Fibroblast of skin of scalp (primary cell): ENCODE measurements around the gene MAP3K12.
A peak's percentile ranks its signal among the peaks of the same experiment; 100 is the strongest.
"Not testable (repeated sequence)": the region's sequence is repeated elsewhere in the genome, so short reads cannot be mapped to it uniquely, and the experiment has no call there.

Source experiments
- DNase-seq: peaks from one replicate; pipeline ENCODE4 v3.0.0-alpha.2; 2013

Gene MAP3K12

DNA sequence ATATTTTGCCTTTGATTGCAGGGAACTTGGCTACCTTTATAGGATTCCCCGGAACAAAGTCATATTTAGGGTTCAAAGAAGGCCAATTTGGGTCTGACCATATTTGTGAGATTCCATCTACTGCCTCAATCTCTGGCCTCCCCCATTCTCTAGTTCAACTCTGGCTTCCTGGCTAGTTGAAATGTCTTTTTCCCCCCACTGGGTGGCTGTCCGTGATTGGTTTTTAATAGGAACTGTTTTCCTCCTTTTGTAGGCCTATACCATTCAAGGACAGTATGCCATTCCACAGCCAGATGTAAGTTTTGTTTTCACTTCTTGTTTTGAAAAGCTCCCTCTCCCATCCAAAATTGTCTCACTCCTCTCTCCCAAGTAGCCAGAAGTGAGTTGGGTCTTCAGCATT lies 33.6 kb downstream of the MAP3K12 start:
- DNase-seq = no peak

GRCh38 chr12:53464685-53465418 lies 34.4 kb downstream of the MAP3K12 start:
- no peak for DNase-seq

GRCh38 chr12:53463802-53464560 lies 35.3 kb downstream of the MAP3K12 start:
- DNase-seq = no peak

DNA sequence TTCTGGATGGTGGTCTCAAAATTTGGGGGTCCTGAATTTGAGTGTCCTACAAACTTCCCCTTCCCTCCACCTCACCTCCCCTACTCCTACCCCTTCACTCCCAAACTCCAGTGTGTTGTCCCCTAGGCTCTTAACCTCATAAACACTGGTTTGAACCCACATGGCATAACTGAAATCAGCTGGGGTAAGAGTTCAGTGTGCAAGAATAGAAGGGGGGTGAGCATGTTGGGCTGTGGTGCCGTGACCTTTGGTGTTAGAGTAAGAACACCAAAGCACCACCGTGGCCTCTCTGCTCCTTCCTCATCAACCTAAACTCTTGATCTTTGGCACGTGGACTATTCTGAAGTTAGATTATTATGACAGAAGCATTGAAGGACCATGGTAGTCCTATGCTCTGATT lies 36.3 kb downstream of the MAP3K12 start:
- DNase-seq = no peak

GRCh38 chr12:53461591-53461990 lies 37.7 kb downstream of the MAP3K12 start:
- DNase-seq = no peak

DNA sequence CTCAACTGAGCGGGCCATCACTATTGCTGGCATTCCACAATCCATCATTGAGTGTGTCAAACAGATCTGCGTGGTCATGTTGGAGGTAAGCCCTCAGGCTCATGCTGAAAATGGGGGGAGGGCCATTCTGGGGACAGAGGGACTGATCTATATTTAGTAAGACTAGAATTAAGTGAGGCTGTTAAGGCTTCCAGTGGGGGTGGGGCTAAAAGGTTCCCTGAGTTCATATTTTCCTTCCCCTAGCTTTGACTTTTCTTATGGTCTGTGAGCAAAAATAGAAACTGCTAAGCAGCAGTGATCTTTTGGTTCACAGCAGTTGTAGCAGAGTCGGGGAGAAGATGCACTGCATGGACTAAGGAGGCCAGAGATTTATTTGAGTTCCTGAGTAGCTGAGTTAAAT lies 38.2 kb downstream of the MAP3K12 start:
- no peak for DNase-seq

DNA sequence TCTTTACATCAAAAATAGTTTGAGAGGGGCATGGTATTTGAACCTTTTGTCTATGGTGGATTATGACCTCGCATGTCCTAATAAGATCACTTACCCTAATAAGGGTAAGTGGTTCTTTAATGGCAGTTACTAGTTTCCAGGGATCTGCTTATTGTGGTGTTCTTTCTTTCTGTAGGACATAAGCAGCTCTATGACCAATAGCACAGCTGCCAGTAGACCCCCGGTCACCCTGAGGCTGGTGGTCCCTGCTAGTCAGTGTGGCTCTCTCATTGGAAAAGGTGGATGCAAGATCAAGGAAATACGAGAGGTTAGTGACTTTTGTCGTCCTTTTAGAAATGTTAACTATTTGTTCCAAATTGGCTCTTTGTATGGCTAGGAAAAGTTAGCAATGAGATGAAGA lies 40.2 kb downstream of the MAP3K12 start:
- no peak for DNase-seq

DNA sequence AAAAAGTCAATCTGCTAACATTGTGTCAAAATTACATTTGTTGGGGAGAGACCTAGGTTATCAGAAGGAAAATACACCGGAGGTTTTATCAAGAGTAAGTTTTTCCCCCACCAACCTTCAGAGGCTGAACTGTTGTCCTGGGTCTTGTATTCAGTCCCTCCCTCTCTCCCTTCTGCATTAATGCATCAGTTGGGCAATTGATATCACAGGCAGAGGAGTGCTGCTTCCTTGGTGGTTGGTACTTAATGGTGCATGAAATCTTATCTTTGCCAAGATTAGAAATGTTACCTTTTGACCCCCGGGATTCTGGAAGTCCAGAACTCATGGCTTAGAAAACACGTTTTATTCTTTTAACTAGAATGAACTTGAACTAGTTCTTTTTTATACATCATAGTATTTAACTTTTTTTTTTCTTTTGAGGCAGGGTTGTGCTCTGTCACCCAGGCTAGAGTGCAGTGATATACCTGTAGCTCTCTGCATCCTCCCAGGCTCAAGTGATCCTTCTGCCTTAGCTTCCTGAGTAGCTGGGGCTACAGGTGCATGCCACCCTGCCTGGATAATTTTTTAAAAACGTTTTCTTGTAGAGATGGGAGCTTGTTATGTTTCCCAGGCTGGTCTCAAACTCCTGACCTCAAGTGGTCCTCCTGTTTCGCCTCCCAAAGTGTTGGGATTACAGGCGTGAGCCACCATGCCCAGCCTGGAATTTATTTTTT lies 42.4 kb downstream of the MAP3K12 start:
- DNase-seq = no peak

DNA sequence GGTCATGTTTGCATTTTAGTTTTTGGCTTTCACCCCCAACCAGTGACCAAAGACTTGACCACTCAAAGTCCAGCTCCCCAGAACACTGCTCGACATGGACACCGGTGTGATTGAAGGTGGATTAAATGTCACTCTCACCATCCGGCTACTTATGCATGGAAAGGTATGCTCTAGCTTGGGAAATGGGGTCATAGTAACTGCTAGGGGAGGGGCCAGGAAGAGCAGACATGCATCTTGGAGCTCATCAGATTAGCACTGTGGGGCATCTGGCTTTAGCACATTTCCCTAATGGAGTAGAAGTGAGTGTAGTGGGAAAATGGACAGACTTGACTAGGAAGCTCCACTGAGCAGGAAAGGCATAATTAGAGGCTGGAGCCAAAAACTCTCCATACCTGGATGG lies 44.6 kb downstream of the MAP3K12 start:
- DNase-seq = no peak

DNA sequence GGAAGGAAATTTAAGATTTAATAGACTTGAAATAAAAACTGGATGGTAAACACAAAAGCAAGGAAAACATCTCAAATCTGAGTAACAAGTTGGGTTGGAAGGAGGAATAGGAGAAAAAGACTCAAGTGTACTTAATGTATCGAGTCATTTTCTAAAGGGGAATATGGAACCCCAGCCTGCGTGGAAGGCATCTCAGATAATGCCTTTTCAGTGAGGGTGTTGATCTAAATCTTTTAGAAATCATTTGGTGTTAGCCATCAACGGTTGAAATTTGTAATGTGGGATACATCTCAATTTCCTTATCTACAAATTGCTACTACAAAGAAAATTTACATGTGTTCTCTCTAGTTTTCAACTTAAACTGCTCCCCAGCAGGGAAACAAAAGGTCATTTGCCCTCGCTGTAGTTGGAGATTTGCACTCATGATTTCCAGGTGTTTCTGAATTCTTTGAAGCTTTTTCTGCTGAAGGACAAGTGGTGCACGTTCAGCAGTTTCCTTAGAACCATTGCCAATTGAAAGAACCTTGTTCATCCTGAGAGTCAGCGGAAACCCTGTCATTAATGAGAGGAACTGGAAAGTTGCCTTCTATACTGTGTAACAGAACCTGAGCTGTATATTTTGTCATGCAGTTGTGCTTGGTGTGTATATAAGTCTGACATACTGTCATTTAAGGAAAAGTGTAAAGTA lies 45.2 kb downstream of the MAP3K12 start:
- DNase-seq = no peak

DNA sequence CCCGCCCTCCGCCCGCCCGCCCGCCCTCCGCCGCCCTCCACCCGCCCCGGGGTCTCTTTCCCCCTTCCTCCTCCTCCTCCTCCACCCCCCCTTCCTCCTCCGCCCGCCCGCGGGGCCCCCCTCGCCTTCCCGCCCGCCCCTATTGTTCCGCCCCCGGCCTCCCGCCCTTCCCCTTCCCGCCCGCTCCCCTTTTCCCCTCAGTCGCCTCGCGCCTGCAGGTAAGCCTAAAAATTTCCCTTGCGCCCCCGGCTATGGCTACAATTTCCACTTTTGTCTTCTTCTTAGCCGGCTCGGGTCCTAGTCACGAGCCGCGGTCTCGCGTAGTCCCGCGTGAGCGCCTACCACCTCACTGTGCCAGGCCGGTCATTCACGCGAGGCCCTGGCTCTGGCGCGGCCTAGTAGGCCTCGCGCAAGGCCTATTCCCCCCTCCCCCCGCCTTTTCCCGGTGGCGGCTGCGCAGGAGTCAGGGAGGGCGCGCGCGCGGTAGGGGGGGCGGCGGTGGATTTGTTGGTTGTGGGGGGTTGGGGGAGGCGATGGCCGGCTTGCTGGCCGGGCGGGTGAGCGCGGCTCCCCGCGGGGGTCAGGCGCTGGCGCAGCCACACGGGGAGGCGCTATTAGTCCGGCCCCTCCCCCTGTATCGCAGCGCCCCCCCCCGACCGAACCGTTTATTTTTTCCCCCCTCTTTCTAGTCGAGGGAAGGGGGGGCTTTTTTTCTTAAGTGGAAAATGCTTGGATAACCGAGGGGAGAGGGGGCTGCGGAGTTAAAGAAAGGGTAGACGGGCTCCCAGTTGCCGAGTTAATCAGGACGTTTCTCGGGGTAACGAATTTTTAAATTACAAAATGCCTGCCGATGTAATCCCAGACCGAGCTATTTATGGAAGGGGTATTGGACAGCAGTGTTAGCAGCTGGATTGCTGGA lies 46.8 kb downstream of the MAP3K12 start:
- DNase-seq = peak; percentile 92

DNA sequence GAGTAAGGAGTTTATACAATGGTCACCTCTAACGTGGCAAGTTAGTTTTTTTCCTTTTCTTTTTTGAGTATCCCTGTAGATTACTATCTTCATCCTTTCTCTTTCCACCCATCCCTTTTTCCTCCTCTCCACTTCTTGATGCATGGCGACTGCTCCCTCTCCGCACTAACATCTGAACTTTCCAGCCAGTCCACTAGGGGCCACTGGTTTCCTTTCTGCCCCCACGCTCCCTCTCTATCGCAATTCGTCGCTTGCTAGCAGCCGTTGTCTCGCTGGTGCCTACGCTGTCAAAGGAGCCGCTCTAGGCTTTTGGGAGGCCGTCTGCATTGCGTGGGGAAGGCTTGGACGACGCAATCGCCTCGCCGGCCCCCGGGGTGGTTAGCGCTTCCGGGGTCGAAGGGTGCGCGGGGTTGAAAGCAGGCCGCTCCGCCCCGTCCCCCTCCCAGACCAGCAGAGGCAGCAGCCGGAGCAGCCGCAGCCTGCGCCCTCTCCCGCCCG lies 47.5 kb downstream of the MAP3K12 start, which contains the start of gene PCBP2:
PCBP2 (plus strand) TSS at position 442 of the 498 bp plus-strand sequence. CDS start 2,699 bp downstream, outside the sequence.
- DNase-seq = peak; percentile 100

DNA sequence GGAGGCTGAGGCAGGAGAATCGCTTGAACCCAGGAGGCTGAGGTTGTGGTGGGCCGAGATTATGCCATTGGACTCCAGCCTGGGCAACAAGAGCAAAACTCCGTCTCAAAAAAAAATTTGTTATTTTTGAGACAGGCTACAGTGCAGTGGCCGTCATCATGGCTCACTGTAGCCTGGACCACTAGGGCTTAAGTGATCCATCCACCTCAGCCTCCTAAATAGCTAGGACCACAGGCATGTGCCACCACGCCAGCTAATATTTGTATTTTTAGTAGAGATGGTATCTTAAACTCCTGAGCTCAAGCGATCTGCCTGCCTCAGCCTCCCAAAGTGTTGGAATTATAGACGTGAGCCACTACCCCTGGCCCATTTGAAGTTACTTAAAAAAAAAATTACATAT lies 48.3 kb downstream of the MAP3K12 start:
- no peak for DNase-seq

- not testable (repeated sequence) for DNase-seq
Measured at GRCh38 chr12:53444593-53445325, 54.5 kb downstream of the MAP3K12 start.

DNA sequence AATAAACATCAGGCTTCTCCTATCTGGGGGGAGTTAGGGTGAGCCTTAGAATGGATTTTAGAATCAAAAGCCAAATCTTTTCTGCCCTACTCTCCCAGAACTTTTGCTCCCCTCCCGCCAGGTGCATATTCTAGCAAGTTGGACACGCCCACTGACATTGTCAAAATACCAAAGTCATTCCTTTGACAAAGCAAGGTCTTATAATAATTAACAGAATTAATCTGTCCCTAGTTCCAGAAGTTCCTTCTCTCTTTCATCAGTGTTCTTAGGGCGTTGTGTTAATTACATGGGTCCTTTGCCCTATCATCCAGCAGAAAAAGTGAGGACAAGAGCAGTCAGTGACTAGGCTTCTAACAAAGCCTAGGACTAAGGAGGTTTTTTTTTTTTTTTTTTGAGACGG lies 55.3 kb downstream of the MAP3K12 start:
- DNase-seq = no peak

GRCh38 chr12:53441040-53441833 lies 58.0 kb downstream of the MAP3K12 start, which contains the start of gene PRR13:
TSS of gene PRR13 (plus strand) at chr12:53441734. CDS start at chr12:53442715, 981 bp downstream.
- DNase-seq = peak; percentile 100

GRCh38 chr12:53439582-53439981 lies 59.7 kb downstream of the MAP3K12 start:
- DNase-seq = not testable (repeated sequence)

- DNase-seq = not testable (repeated sequence)
Measured at GRCh38 chr12:53435326-53435725, 63.9 kb downstream of the MAP3K12 start.

- peak; percentile 46 for DNase-seq
Measured at GRCh38 chr12:53431187-53431586, 68.1 kb downstream of the MAP3K12 start.

DNA sequence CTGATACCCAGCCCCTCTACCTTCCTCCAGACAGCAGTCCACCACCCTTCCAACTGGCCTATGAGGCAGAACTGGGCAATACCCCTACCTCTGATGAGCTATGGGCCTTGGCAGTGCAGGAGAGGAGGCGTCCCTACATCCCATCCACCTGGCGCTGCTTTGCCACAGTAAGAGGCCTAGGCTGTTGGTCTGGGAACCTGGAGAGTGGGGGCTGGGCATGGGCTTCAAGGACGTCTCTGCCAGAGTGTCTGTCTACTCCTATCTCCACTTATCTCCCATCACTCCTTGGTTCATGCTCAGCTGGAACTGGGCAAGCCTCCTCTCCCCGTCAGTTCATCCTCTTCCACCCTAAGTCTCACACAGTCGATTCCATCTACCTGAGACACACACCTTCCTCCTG lies 69.1 kb downstream of the MAP3K12 start:
- no peak for DNase-seq
